SK-N-SH (cell line): ENCODE measurements around the gene H2BK1.

ENCODE experiments used
- CTCF ChIP-seq: fragments of 200-600 bp; sonication (generic); IDR thresholded peaks from 2 replicates; pipeline ENCODE4 v1.6.1; 2017; ENCODE audit warnings: antibody characterized with exemption, mild to moderate bottlenecking, moderate library complexity
- FOXJ3 ChIP-seq: sonication (generic); formaldehyde crosslinking; IDR thresholded peaks from 2 replicates; pipeline ENCODE4 v1.5.1; 2020; ENCODE audit warnings: mild to moderate bottlenecking, missing genetic modification reagents
- GATA2 ChIP-seq: sonication (generic); formaldehyde crosslinking; IDR thresholded peaks from 2 replicates; pipeline ENCODE4 v1.5.0; 2020; ENCODE audit warnings: mild to moderate bottlenecking, missing genetic modification reagents
- JUND ChIP-seq: IDR thresholded peaks from 2 replicates; pipeline ENCODE4 v1.4.0; 2012
- POLR2AphosphoS5 ChIP-seq: IDR thresholded peaks from 2 replicates; pipeline ENCODE4 v1.6.1; 2012; ENCODE audit warnings: low read depth, low read length

- no peak for TF ChIP-seq GATA2 (CRISPR knock-in tag)
- no peak for TF ChIP-seq JUND
- no peak for TF ChIP-seq CTCF
- no peak for TF ChIP-seq FOXJ3 (CRISPR knock-in tag)
- no peak for TF ChIP-seq POLR2AphosphoS5
These were observed 18.2 kb downstream of the H2BK1 start for GRCh38 chr7:151192002-151192539.
